ENCODE data around the gene GRID1. TPM values are rescaled to one million over a fixed set of nuclear protein-coding genes. Genes with fewer than 3 reads are reported as not detected.

The GRID1 gene
- total RNA-seq, 4 donors from 2014 or later: 1.4 to 4.9 (median 2.0) TPM

DNA sequence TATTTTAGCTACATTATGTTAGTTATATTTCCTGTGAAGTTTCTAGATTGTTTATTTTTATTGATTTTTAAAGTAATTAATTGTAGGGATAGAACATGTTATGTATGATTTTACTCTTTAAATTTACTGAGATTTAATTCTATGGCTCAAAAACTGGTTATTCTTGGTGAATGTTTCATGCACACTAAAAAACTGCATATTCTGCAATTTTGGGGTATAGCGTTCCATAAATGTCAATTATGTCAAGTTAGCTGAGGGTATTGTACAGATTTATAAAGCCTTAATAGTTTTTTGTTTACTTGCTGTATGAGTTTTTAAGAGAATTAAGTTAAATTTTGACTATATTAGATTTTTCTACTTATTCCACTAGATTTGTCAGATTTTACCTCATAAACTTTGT is 669.7 kb downstream of the GRID1 start:
- no peak for DNase-seq (ENCODE audit: low spot score in 2 of 2)
- TF ChIP-seq POLR2A (IDR thresholded peaks at IDR 0.05): no peak
- TF ChIP-seq, protein P1, sequence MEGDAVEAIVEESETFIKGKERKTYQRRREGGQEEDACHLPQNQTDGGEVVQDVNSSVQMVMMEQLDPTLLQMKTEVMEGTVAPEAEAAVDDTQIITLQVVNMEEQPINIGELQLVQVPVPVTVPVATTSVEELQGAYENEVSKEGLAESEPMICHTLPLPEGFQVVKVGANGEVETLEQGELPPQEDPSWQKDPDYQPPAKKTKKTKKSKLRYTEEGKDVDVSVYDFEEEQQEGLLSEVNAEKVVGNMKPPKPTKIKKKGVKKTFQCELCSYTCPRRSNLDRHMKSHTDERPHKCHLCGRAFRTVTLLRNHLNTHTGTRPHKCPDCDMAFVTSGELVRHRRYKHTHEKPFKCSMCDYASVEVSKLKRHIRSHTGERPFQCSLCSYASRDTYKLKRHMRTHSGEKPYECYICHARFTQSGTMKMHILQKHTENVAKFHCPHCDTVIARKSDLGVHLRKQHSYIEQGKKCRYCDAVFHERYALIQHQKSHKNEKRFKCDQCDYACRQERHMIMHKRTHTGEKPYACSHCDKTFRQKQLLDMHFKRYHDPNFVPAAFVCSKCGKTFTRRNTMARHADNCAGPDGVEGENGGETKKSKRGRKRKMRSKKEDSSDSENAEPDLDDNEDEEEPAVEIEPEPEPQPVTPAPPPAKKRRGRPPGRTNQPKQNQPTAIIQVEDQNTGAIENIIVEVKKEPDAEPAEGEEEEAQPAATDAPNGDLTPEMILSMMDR (IDR thresholded peaks at IDR 0.05): no peak
- 89 to 97% methylated on average over 1 of the region's 1 CpG for WGBS, 2 donors
- intact Hi-C loops (cut with DNase I; ENCODE audit: low total_unique reads): no loop called here
- H3K4me3 ChIP-seq (ENCODE audit: low read depth, poor library complexity, severe bottlenecking): no peak overlapping the region

DNA sequence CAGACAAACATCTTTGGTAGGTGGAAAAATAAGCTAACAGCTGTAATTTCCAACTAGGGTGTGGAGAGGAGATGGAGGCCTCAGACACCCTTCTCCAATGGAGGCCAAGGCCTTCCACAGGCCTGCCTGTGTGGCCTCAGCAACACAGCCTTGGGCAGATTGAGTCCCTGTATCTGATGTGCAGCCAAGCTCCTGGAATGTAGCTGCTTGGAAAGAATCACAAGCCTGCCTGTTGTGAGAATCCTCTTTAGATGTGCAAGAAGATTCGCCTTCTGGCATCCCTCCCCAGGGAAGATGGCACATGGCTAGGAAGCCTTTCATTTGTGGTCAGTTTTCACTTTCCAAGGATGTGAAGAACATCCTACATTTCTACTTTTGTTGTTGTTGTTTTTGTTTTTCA is 684.0 kb downstream of the GRID1 start:
- intact Hi-C loops (cut with DNase I; ENCODE audit: low total_unique reads): no loop called here
- 88 to 90% methylated on average over 1 of the region's 1 CpG for WGBS, 2 donors

DNA sequence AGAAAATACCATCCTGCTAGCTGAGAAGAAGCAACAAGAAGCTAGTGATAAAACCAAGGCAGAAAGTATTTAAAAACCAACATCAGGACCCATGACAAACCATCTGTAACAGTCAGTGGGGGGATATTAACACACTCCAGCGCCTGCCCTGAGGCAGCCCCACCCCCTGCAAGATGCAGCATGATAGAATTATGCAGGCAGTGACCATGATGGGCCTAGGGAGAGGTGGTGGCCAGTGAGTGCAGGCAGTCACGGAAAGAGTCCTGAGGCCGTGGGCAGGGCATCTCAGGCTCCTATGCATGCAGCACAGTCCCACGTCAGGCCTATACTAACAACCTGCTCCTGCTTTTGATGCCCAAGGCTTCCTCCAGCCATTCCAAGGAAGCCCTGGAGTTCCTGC is 686.9 kb downstream of the GRID1 start:
- no peak for DNase-seq (ENCODE audit: low spot score in 2 of 2)
- H3K4me3 ChIP-seq (ENCODE audit: low read depth, poor library complexity, severe bottlenecking): no peak overlapping the region
- TF ChIP-seq, protein P1 (IDR thresholded peaks at IDR 0.05): no peak
- no peak for TF ChIP-seq POLR2A (IDR thresholded peaks at IDR 0.05)
- intact Hi-C loops (cut with DNase I; ENCODE audit: low total_unique reads): no loop called here
- 78 to 88% methylated on average over 4 of the region's 4 CpGs for WGBS, 2 donors

More for the DNA sequence above, 684.0 kb downstream of the GRID1 start:
- DNase-seq (ENCODE audit: low spot score in 2 of 2): no peak
- TF ChIP-seq, protein P1 (IDR thresholded peaks at IDR 0.05): no peak
- TF ChIP-seq POLR2A (IDR thresholded peaks at IDR 0.05): no peak
- no peak overlapping the region for H3K4me3 ChIP-seq (ENCODE audit: low read depth, poor library complexity, severe bottlenecking)

DNA sequence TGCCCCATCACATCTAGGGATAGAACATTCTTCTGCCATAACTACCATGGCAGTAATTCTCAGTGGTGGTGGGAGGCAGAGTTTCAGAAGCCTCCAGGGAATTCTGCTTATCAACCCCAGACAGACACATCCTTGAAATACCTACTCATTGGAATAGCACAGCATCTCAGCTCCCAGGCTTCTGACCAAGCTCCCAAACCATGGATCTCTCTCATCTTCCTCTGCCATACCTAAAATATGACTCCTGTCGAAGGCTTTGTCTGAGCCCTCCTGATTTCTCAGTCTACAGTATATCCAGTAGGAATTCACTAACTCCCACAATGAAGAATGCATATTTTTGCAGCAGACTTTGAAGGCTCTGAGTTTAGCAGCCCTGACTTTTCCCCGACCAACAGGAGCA is 687.5 kb downstream of the GRID1 start:
- intact Hi-C loops (cut with DNase I; ENCODE audit: low total_unique reads): no loop called here
- 91 to 93% methylated on average over 2 of the region's 2 CpGs for WGBS, 2 donors
- TF ChIP-seq POLR2A (IDR thresholded peaks at IDR 0.05): no peak
- TF ChIP-seq, protein P1 (IDR thresholded peaks at IDR 0.05): no peak

DNA sequence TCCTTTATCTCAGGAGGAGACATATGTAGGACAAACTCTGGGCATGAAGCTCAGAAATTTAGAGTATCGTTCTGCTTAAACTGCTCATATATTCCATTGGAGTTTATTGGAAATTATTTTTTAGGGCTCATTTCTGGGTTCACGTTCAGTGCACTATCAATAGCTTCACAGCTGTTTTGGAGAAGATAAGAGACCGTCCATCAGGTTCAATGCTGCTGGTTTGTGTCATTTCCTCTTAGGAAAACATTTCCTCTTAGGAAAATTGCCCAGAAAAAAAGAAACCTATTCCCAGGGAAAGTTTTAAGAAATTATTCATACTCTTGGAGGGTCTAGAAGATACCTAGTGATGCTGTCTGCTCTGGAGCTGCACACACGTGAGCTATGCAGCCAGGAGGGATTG is 691.7 kb downstream of the GRID1 start:
- intact Hi-C loops (cut with DNase I; ENCODE audit: low total_unique reads): no loop called here
- TF ChIP-seq, protein P1 (IDR thresholded peaks at IDR 0.05): no peak
- no peak for TF ChIP-seq POLR2A (IDR thresholded peaks at IDR 0.05)
- no peak for DNase-seq (ENCODE audit: low spot score in 2 of 2)
- WGBS, 2 donors: 76 to 84% methylated on average over 4 of the region's 4 CpGs
- no peak overlapping the region for H3K4me3 ChIP-seq (ENCODE audit: low read depth, poor library complexity, severe bottlenecking)

More for the DNA sequence above, 687.5 kb downstream of the GRID1 start:
- no peak overlapping the region for H3K4me3 ChIP-seq (ENCODE audit: low read depth, poor library complexity, severe bottlenecking)
- DNase-seq (ENCODE audit: low spot score in 2 of 2): no peak

DNA sequence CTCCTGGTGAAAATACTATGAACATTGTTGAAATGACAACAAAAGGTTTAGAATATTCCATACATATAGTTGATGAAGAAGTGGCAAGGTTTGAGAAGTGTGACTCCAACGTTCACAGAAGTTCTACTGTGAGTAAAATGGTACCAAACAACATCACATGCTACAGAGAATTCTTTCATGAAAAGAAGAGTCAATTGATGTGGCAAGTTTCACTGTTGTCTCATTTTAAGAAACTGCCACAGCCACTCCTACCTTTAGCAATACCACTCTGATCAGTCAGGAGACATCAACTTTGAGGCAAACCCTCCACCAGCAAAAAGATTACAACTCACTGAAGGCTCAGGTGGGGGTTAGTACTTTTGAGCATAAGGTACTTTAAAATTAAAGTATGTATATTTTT is 693.3 kb downstream of the GRID1 start:
- no peak for DNase-seq (ENCODE audit: low spot score in 2 of 2)
- WGBS, 2 donors: 72 to 88% methylated on average over 1 of the region's 1 CpG
- no peak overlapping the region for H3K4me3 ChIP-seq (ENCODE audit: low read depth, poor library complexity, severe bottlenecking)
- TF ChIP-seq POLR2A (IDR thresholded peaks at IDR 0.05): no peak
- TF ChIP-seq, protein P1 (IDR thresholded peaks at IDR 0.05): no peak
- intact Hi-C loops (cut with DNase I; ENCODE audit: low total_unique reads): no loop called here

Data from lower leg skin (tissue), 4 donors.